T-helper 2 cell treated with Interferon-gamma antibody and Interleukin-4, amounts not matched to agents 100 ng/mL and 5 ng/mL, for 36 hours (primary cell): Measurements from ENCODE around the gene OR52L1. TPM values are rescaled to one million over a fixed set of nuclear protein-coding genes. Genes with fewer than 3 reads are reported as not detected.

ENCODE experiments used
- intact Hi-C: fragments of 100-400 bp; cut with micrococcal nuclease; formaldehyde crosslinking; loops from one replicate; pipeline ENCODE4 v1.15.1; 2023
- total RNA-seq: library from RNA; stranded (reverse); gene quantifications from 2 replicates; pipeline ENCODE4 v1.2.3, GENCODE V29; 2022

The OR52L1 gene
- total RNA-seq, 1 donor from 2014 or later = not detected

DNA sequence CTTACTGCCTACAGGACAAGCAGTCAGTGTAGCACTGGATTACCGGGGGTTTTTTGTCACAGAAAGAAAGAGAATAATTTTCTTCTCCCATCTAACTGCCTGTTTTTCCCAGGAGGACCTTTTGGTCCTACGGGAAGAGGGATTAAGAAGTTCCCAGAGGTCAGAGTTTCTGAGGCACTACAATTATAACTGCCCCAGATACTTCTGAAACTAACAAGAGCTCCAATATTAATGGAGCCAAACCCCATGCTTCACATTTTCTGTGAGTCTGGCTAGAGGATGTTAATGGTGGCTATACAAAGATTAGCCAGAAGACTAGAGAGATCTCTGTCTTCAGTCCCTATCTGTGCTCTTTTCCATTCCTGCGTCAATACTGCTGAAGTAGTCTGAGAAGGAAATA lies 44.8 kb downstream of the OR52L1 start, which contains the start of gene OR56A3:
TSS of gene OR56A3 (plus strand) at position 301 of the 400 bp plus-strand sequence. CDS start 5,096 bp downstream, outside the sequence.
- intact Hi-C loops = no loop called here

- intact Hi-C loops = no loop called here
Measured at GRCh38 chr11:5940748-5941147, 46.0 kb downstream of the OR52L1 start.

- intact Hi-C loops = no loop called here
Measured at GRCh38 chr11:5938603-5938965, 48.2 kb downstream of the OR52L1 start.

DNA sequence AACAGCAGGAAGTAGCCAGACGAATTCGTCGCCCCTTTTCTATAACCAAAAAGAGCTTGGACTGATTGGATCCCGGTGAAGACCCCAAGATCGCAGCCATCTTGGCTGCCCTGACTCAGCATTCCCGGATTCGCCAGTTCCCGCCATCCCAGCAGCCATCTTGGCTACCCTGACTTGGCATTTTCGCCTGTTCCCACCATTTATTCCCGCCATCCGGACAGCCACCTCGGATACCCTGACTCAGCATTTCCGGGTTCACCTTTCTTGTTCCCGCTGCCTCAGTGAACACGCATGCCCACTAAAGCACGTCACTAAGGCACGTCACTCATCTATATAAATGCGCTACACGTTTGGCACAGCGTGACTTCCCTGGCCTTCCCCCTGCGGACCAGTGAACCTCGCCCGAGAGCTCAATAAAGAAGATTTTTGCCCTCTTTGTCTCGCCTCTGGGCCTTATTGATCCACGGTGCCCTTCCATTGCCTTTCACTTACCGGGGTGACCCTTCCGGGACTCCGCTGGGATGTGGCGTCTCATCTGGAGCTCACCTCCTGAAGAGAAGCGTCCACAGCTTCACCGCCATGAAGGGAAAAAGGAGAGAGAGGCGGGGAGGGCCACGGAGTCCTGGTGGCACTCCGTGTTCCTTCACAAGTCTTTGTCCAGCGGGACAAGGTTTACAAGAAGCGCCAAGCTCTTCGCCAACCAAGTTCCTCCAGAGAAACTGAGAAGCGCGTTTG lies 48.8 kb downstream of the OR52L1 start:
- intact Hi-C loops = no loop called here

Other genes starting within 250 kb of the OR52L1 start
- 0.52 and 0.57 TPM in 2 replicates for gene OR52N4, start 232.7 kb downstream of the OR52L1 start, total RNA-seq
- gene OR52N5, start 203.6 kb downstream of the OR52L1 start, total RNA-seq = not detected in 2 replicates
- gene OR52N1, start 195.7 kb downstream of the OR52L1 start, total RNA-seq = 0.23 TPM in 1 of 2 replicates, not detected in the other
- gene OR52N2, start 178.1 kb downstream of the OR52L1 start, total RNA-seq = not detected in 2 replicates
- gene OR52E6, start 145.1 kb downstream of the OR52L1 start, total RNA-seq = not detected in 2 replicates
- gene OR52E8, start 129.3 kb downstream of the OR52L1 start, total RNA-seq = not detected in 2 replicates
- not detected in 2 replicates for gene OR52E4, start 106.4 kb downstream of the OR52L1 start, total RNA-seq
- not detected in 2 replicates for gene OR52E5, start 93.8 kb downstream of the OR52L1 start, total RNA-seq
- gene OR56A3, start 44.7 kb downstream of the OR52L1 start, total RNA-seq = not detected in 2 replicates
- gene OR56A5, start 18.5 kb downstream of the OR52L1 start, total RNA-seq = not detected in 2 replicates
- gene OR56A4, start 20.0 kb upstream of the OR52L1 start, total RNA-seq = 0.05 TPM in 1 of 2 replicates, not detected in the other
- not detected in 2 replicates for gene OR56A1, start 43.8 kb upstream of the OR52L1 start, total RNA-seq
- not detected in 2 replicates for gene OR56B4, start 120.7 kb upstream of the OR52L1 start, total RNA-seq
- not detected in 2 replicates for gene OR52B2, start 183.3 kb upstream of the OR52L1 start, total RNA-seq
- gene OR52W1, start 212.2 kb upstream of the OR52L1 start, total RNA-seq = not detected in 2 replicates
- not detected in 2 replicates for gene C11orf42, start 218.6 kb upstream of the OR52L1 start, total RNA-seq
- 20.5 and 22.2 TPM in 2 replicates for gene FHIP1B, start 247.7 kb upstream of the OR52L1 start, total RNA-seq